H1 (cell line): ENCODE data around the gene UBE3B. TPM values are rescaled to one million over a fixed set of nuclear protein-coding genes. Genes with fewer than 3 reads are reported as not detected.

Source experiments
- CTCF ChIA-PET: fragments of 300-600 bp; sonication (Branson Sonifier 250); formaldehyde crosslinking; loops from one replicate; lab custom pipeline; 2021; ENCODE audit not compliant: partially characterized antibody; lab: Charles Lee
- POLR2A ChIA-PET: fragments of 300-600 bp; sonication (Branson Sonifier 250); formaldehyde crosslinking; loops from one replicate; lab custom pipeline; 2021; ENCODE audit warnings: inconsistent platforms; ENCODE audit not compliant: partially characterized antibody; lab: Charles Lee
- DNase-seq, 2 experiments: peaks; one replicate each; pipeline versions ENCODE4 v3.0.0 to v3.0.0-alpha.2; 2010 to 2022; ENCODE audit warnings: low spot score in 2 of 2, low read depth in 1 of 2, mixed read lengths in 1 of 2
- FAIRE-seq: peaks from 2 replicates; lab custom pipeline; 2011; peaks lifted over from hg19 to GRCh38; lab: Jason Lieb, UNC
- H2AFZ ChIP-seq: 2 replicates; pipeline ENCODE4 v1.8.1; 2012; ENCODE audit warnings: low read length, inconsistent platforms
- H2AK5ac ChIP-seq: 2 replicates; pipeline ENCODE4 v1.6.1; 2013; ENCODE audit warnings: low read depth, low read length
- H2BK120ac ChIP-seq: replicated peaks from 2 replicates; pipeline ENCODE3; 2013; ENCODE audit warnings: low read depth, low read length, inconsistent platforms
- H2BK12ac ChIP-seq: 2 replicates; pipeline ENCODE4 v1.6.1; 2013; ENCODE audit warnings: low read depth, low read length
- H2BK15ac ChIP-seq: 2 replicates; pipeline ENCODE4 v1.6.1; 2013; ENCODE audit warnings: low read length
- H2BK20ac ChIP-seq: 2 replicates; pipeline ENCODE4 v1.6.1; 2013; ENCODE audit warnings: low read length
- H2BK5ac ChIP-seq: 2 replicates; pipeline ENCODE4 v1.6.1; 2013; ENCODE audit warnings: low read depth, low read length
- H3K14ac ChIP-seq: 2 replicates; pipeline ENCODE4 v1.6.1; 2013; ENCODE audit warnings: inconsistent platforms; ENCODE audit not compliant: insufficient read length
- H3K18ac ChIP-seq: 2 replicates; pipeline ENCODE4 v1.6.1; 2013; ENCODE audit warnings: low read length; ENCODE audit errors: extremely low read depth
- H3K23ac ChIP-seq: 2 replicates; pipeline ENCODE4 v1.6.1; 2013; ENCODE audit warnings: inconsistent platforms; ENCODE audit not compliant: insufficient read length
- H3K23me2 ChIP-seq: 2 replicates; pipeline ENCODE4 v1.6.1; 2013; ENCODE audit warnings: low read depth, low read length
- H3K27ac ChIP-seq: 2 replicates; pipeline ENCODE4 v1.6.1; 2011; ENCODE audit warnings: low read depth, low read length, inconsistent platforms
- H3K27me3 ChIP-seq, 4 experiments: replicated peaks in 1 of 4; 1 replicate in 1 of 4; 2 replicates in 3 of 4; pipeline versions ENCODE4 v1.6.1 to v1.8.1; 2011 to 2013; ENCODE audit warnings: low read length in 3 of 4, mild to moderate bottlenecking in 3 of 4, inconsistent platforms in 2 of 4, mixed read lengths in 2 of 4, moderate library complexity in 1 of 4; ENCODE audit not compliant: control insufficient read depth in 3 of 4, insufficient read depth in 3 of 4; ENCODE audit errors: extremely low read depth in 1 of 4
- H3K36me3 ChIP-seq, 4 experiments: 2 replicates each; pipeline versions ENCODE4 v1.6.1 to v1.8.1; 2011 to 2013; ENCODE audit warnings: mild to moderate bottlenecking in 4 of 4, low read length in 3 of 4, moderate library complexity in 2 of 4, control low read depth in 1 of 4, inconsistent platforms in 1 of 4; ENCODE audit not compliant: insufficient read depth in 4 of 4, control insufficient read depth in 2 of 4
- H3K4ac ChIP-seq: replicated peaks from 2 replicates; pipeline ENCODE3; 2013; ENCODE audit warnings: low read length, low read depth, mixed read lengths, inconsistent platforms; ENCODE audit not compliant: insufficient read length
- H3K4me1 ChIP-seq, 4 experiments: replicated peaks in 1 of 4; 1 replicate in 1 of 4; 2 replicates in 3 of 4; pipeline versions ENCODE4 v1.6.1 to v1.8.1; 2011 to 2013; ENCODE audit warnings: low read length in 3 of 4, inconsistent platforms in 2 of 4, mixed read lengths in 1 of 4; ENCODE audit not compliant: insufficient read depth in 4 of 4, control insufficient read depth in 3 of 4
- H3K4me2 ChIP-seq, 2 experiments: 2 replicates each; pipeline versions ENCODE4 v1.6.1 to v1.8.1; 2011 to 2013; ENCODE audit warnings: low read depth in 2 of 2, low read length in 2 of 2, control low read depth in 1 of 2, inconsistent platforms in 1 of 2, mild to moderate bottlenecking in 1 of 2; ENCODE audit not compliant: insufficient read depth in 1 of 2
- H3K4me3 ChIP-seq, 4 experiments: fragments of 200-600, 300-600 bp in 1 of 4; sonication (generic), shearing (Covaris generic), sonication (Bioruptor Twin) in 1 of 4; 2 replicates each; pipeline versions ENCODE4 v1.5.1 to v1.8.1; 2011 to 2016; ENCODE audit warnings: low read length in 4 of 4, low read depth in 3 of 4, control low read depth in 2 of 4, inconsistent platforms in 2 of 4, mild to moderate bottlenecking in 2 of 4, mixed read lengths in 1 of 4, moderate library complexity in 1 of 4; ENCODE audit not compliant: insufficient read depth in 2 of 4; ENCODE audit errors: extremely low read depth in 1 of 4
- H3K56ac ChIP-seq: replicated peaks from 2 replicates; pipeline ENCODE3; 2013; ENCODE audit warnings: low read depth, mild to moderate bottlenecking, mixed read lengths, low read length, inconsistent platforms; ENCODE audit not compliant: insufficient read length
- H3K79me1 ChIP-seq: 2 replicates; pipeline ENCODE4 v1.6.1; 2013; ENCODE audit warnings: low read depth, low read length, control low read depth
- H3K79me2 ChIP-seq, 2 experiments: 2 replicates each; pipeline versions ENCODE4 v1.6.1 to v1.8.1; 2012 to 2013; ENCODE audit warnings: low read length in 2 of 2, mild to moderate bottlenecking in 2 of 2, inconsistent platforms in 1 of 2; ENCODE audit not compliant: insufficient read depth in 2 of 2, control insufficient read depth in 1 of 2
- H3K9ac ChIP-seq, 4 experiments: replicated peaks in 1 of 4; 1 replicate in 1 of 4; 2 replicates in 3 of 4; pipeline versions ENCODE4 v1.6.1 to v1.8.1; 2011 to 2013; ENCODE audit warnings: low read depth in 3 of 4, low read length in 3 of 4, control low read depth in 2 of 4, mild to moderate bottlenecking in 2 of 4, moderate library complexity in 2 of 4, inconsistent platforms in 1 of 4; ENCODE audit errors: extremely low read depth in 1 of 4
- H3K9me3 ChIP-seq, 2 experiments: 2 replicates each; pipeline versions ENCODE4 v1.6.1 to v1.8.1; 2012 to 2013; ENCODE audit warnings: mild to moderate bottlenecking in 2 of 2, moderate library complexity in 2 of 2, control low read depth in 1 of 2, inconsistent platforms in 1 of 2, low read depth in 1 of 2, low read length in 1 of 2, mixed read lengths in 1 of 2; ENCODE audit not compliant: insufficient read depth in 2 of 2
- H4K20me1 ChIP-seq, 2 experiments: replicated peaks in 1 of 2; 2 replicates each; pipeline versions ENCODE3 to v1.8.1; 2011 to 2013; ENCODE audit warnings: inconsistent platforms in 2 of 2, low read length in 2 of 2, mild to moderate bottlenecking in 1 of 2; ENCODE audit not compliant: insufficient read depth in 2 of 2, control insufficient read depth in 1 of 2
- H4K5ac ChIP-seq: 2 replicates; pipeline ENCODE4 v1.6.1; 2013; ENCODE audit warnings: low read length, low read depth, mixed read lengths, inconsistent platforms; ENCODE audit not compliant: insufficient read length
- H4K8ac ChIP-seq: 2 replicates; pipeline ENCODE4 v1.8.0; 2013; ENCODE audit warnings: mild to moderate bottlenecking, moderate library complexity, low read length, inconsistent platforms; ENCODE audit not compliant: insufficient read depth; ENCODE audit errors: extremely low read depth
- H4K91ac ChIP-seq: replicated peaks from 2 replicates; pipeline ENCODE3; 2013; ENCODE audit warnings: low read length, mixed read lengths, inconsistent platforms; ENCODE audit not compliant: insufficient read length
- CEBPB ChIP-seq: IDR thresholded peaks from 2 replicates; pipeline ENCODE4 v1.6.1; 2012; ENCODE audit warnings: low read depth, low read length
- WGBS, 2 experiments: shearing (Covaris generic) in 1 of 2; methylation state at CpG; one replicate each; pipeline versions ENCODE4 v1.1.6 to v1.1.7; 2013 to 2015; ENCODE audit warnings: low lambda C conversion rate in 2 of 2, mixed read lengths in 2 of 2, inconsistent platforms in 1 of 2, low coverage in 1 of 2, missing lambda C conversion rate in 1 of 2; ENCODE audit not compliant: insufficient replicate concordance in 2 of 2, insufficient coverage in 1 of 2, insufficient read length in 1 of 2; ENCODE audit errors: extremely low coverage in 1 of 2, missing lambda C conversion rate in 1 of 2; 5-methylcytosine and 5-hydroxymethylcytosine counted together
- polyA plus RNA-seq, 7 experiments: library from polyadenylated mRNA; depleted of rRNA in 3 of 7; stranded (reverse) in 5 of 7; unstranded in 2 of 7; fragments of >200 nt in 5 of 7; fragments of 200-250 nt in 2 of 7; gene quantifications; 1 replicate in 5 of 7; 2 replicates in 1 of 7; 4 replicates in 1 of 7; pipeline versions ENCODE4 v1.2.1 to v1.2.3, GENCODE V29; 2011 to 2013; ENCODE audit warnings: missing spikeins in 2 of 7, mixed read lengths in 2 of 7
- total RNA-seq: library from RNA; stranded (reverse); fragmentation: NEBNext Ultra II Directional; extraction: Animal tissue kit (Norgen Biotek cat#: 25700); gene quantifications from 2 replicates; pipeline ENCODE4 v1.2.1, GENCODE V29; 2021

Gene UBE3B
- total and polyA plus RNA-seq, 2 of the 8 experiments (the other 6 are each of a cell fraction or from before 2014, with no cell fraction given): 14.0 to 21.1 TPM

GRCh38 chr12:109559200-109559505, 81.7 kb downstream of the UBE3B start:
- Histone ChIP-seq H2BK120ac (no peak overlapping the region), H2BK20ac (no peak overlapping the region), H3K14ac (no peak overlapping the region), H2BK12ac (0 out of 2 replicates have a peak overlapping the region, but pooled peaks have one; percentile 27), H3K36me3 (peaks cover 0 to 13% (median 0%) of the 10 kb centered on the region in 4 experiments; a peak in 4 of 8 replicates), H4K20me1 (no peaks in the 10 kb centered on the region), H3K4me1 (peaks cover 0 to 4% (median 0%) of the 10 kb centered on the region in 4 experiments; a peak in 2 of 7 replicates), H3K4me3 (no peak overlapping the region), H3K79me1 (no peaks in the 10 kb centered on the region), H2AFZ (no peak overlapping the region), H4K8ac (no peak overlapping the region; the same call in 1 of the 2 replicates), H3K9me3 (no peaks in the 10 kb centered on the region), H4K91ac (no peak overlapping the region), H4K5ac (no peak overlapping the region), H3K9ac (no peak overlapping the region), H3K27ac (no peak overlapping the region), H3K79me2 (no peaks in the 10 kb centered on the region), H3K27me3 (no peaks in the 10 kb centered on the region), H3K4ac (no peak overlapping the region), H2BK15ac (no peak overlapping the region), H3K4me2 (no peak overlapping the region), H3K23ac (no peak overlapping the region), H3K18ac (no peak overlapping the region), H2BK5ac (no peak overlapping the region), H3K56ac (no peak overlapping the region), H3K23me2 (no peaks in the 10 kb centered on the region), H2AK5ac (no peak overlapping the region)
- DNase-seq: no peak
- WGBS, 2 experiments: 92% methylated on average over 6 of the region's 6 CpGs; no CpG with 5 or more reads in 1 of the 2 experiments
- FAIRE-seq: no peak
- ChIA-PET CTCF (interaction anchor here (0.9 to 1.0 kb wide), 2 partner anchors 15 to 124 kb away, joined by 3 read pairs; no protein-coding TSS in a partner anchor), POLR2A (interaction anchor here (0.9 to 2.7 kb wide), 3 partner anchors 10 to 16 kb away, joined by 3 to 11 read pairs (median 3); partner anchors contain the start of genes MMAB and MVK)
- TF ChIP-seq CEBPB: no peak
